Adrenal gland (tissue), 5 donors: ENCODE data around the gene TMEM138.

Experiments
- CTCF ChIP-seq, 6 experiments: fragments of 450-650 bp in 4 of 6; fragments of 200-600 bp in 2 of 6; sonication (generic) in 1 of 6; IDR thresholded peaks; 1 replicate in 5 of 6; 2 replicates in 1 of 6; pipeline versions ENCODE4 v1.5.1 to v1.8.0; 2016 to 2021; ENCODE audit warnings: antibody characterized with exemption in 6 of 6, mild to moderate bottlenecking in 2 of 6, moderate library complexity in 1 of 6
- POLR2A ChIP-seq, 2 donors: fragments of 450-650 bp; IDR thresholded peaks; one replicate each; pipeline ENCODE4 v1.6.1; 2017; ENCODE audit warnings: antibody characterized with exemption in 2 of 2, mild to moderate bottlenecking in 2 of 2, moderate library complexity in 1 of 2
- donor health status: DM: no; HTN: no; CAD: no.

DNA sequence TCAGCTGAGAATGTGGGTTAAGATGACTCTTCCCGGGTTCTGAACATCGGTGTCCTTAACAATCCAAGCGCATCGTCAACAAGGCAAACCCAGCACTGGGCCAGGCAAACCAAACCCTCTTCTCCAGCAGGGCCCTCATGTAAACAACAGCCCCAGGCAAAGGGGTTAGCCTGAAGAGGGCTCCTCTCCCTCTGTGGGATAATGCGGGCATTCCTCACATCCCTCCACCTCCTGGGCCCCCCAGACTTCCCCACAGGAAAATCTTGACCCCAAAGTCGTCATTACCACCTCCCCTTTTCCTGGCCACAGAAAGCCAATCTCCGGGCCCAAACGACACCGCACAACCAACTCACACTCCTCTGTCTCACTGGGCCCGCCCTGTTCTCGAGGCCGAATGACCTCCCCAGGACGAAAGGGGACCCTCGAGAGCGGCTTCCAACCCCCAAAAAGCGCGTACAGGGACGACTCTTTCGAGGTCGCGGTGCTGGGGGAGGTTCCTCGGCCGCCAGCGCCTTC, 29.8 kb upstream of the TMEM138 start:
- no peak for TF ChIP-seq POLR2A (IDR thresholded peaks at IDR 0.05)
- TF ChIP-seq CTCF (IDR thresholded peaks at IDR 0.05) = no peak
